HCT116 (cell line): ENCODE measurements around the gene DVL2. TPM values are rescaled to one million over a fixed set of nuclear protein-coding genes. Genes with fewer than 3 reads are reported as not detected.

Experiments used
- ATAC-seq: fragments of 200-7000 bp; cut with Tn5 transposase; 2 replicates; pipeline ENCODE4 v1.9.1; 2020; ENCODE audit warnings: mild to moderate bottlenecking, moderate library complexity
- BruUV-seq: library from RNA; stranded (reverse); fragments of 400-500 nt; replicated peaks from 2 replicates; lab custom pipeline; 2021; lab: Mats Ljungman, UMichigan
- CTCF ChIA-PET: fragments of 300-600 bp; sonication (Branson Sonifier 250); formaldehyde crosslinking; loops from one replicate; lab custom pipeline; 2021; ENCODE audit warnings: antibody characterized with exemption; lab: Charles Lee
- POLR2A ChIA-PET: fragments of 300-600, 350-600 bp; sonication (Branson Sonifier 250); formaldehyde crosslinking; loops from one replicate; lab custom pipeline; 2021; ENCODE audit warnings: antibody characterized with exemption; lab: Charles Lee
- RAD21 ChIA-PET, 2 experiments: fragments of 300-600 bp; sonication (Branson Sonifier 250); formaldehyde crosslinking; loops; one replicate each; lab custom pipeline; 2023; ENCODE audit warnings: low total read pairs in 2 of 2; ENCODE audit not compliant: uncharacterized antibody in 2 of 2, unreplicated experiment in 2 of 2, low non-redundant PET in 1 of 2; lab: Charles Lee
- DNase-seq: peaks from one replicate; pipeline ENCODE4 v3.0.0-alpha.2; 2010; ENCODE audit warnings: low read depth, low spot score
- H2AFZ ChIP-seq: fragments of 200-600 bp; shearing (Covaris generic), sonication (generic); 2 replicates; pipeline ENCODE4 v1.6.1; 2017; ENCODE audit warnings: low read depth, mixed run types, mixed read lengths, antibody characterized with exemption, low read length; ENCODE audit not compliant: poor library complexity, severe bottlenecking
- H3K27ac ChIP-seq: 2 replicates; pipeline ENCODE4 v1.5.1; 2012; ENCODE audit warnings: low read depth, low read length
- H3K27me3 ChIP-seq: fragments of 200-600 bp; sonication (generic); 2 replicates; pipeline ENCODE4 v1.6.1; 2016; ENCODE audit warnings: mixed run types, low read length, mixed read lengths; ENCODE audit not compliant: insufficient read depth
- H3K36me3 ChIP-seq, 2 experiments: fragments of 200-500 bp in 1 of 2; fragments of 200-600 bp in 1 of 2; sonication (Bioruptor generic) in 1 of 2; sonication (generic) in 1 of 2; 2 replicates each; pipeline versions ENCODE4 v1.5.1 to v1.6.1; 2014 to 2016; ENCODE audit warnings: low read length in 2 of 2, inconsistent platforms in 1 of 2, mixed read lengths in 1 of 2, mixed run types in 1 of 2; ENCODE audit not compliant: insufficient read depth in 2 of 2, control insufficient read depth in 1 of 2
- H3K4me1 ChIP-seq, 2 experiments: fragments of 200-600 bp in 1 of 2; sonication (generic) in 1 of 2; 2 replicates each; pipeline versions ENCODE4 v1.5.1 to v1.6.1; 2012 to 2017; ENCODE audit warnings: low read length in 2 of 2, inconsistent platforms in 1 of 2, mild to moderate bottlenecking in 1 of 2, mixed read lengths in 1 of 2, mixed run types in 1 of 2, moderate library complexity in 1 of 2; ENCODE audit not compliant: insufficient read depth in 2 of 2, control insufficient read depth in 1 of 2
- H3K4me2 ChIP-seq: fragments of 200-600 bp; sonication (generic); 2 replicates; pipeline ENCODE4 v1.6.1; 2017; ENCODE audit warnings: mixed run types, low read length, mixed read lengths
- H3K4me3 ChIP-seq, 2 experiments: fragments of 200-600 bp in 1 of 2; sonication (generic) in 1 of 2; replicated peaks in 1 of 2; 2 replicates each; pipeline ENCODE4 v1.5.1; 2011 to 2016; ENCODE audit warnings: low read length in 2 of 2, control low read depth in 1 of 2, low read depth in 1 of 2, mild to moderate bottlenecking in 1 of 2, mixed read lengths in 1 of 2, mixed run types in 1 of 2
- H3K79me2 ChIP-seq: fragments of 200-600 bp; sonication (generic); 2 replicates; pipeline ENCODE4 v1.6.1; 2017; ENCODE audit warnings: mild to moderate bottlenecking, mixed run types, low read length, moderate library complexity, mixed read lengths; ENCODE audit not compliant: insufficient read depth
- H3K9ac ChIP-seq: fragments of 200-600 bp; sonication (generic); 2 replicates; pipeline ENCODE4 v1.6.1; 2016; ENCODE audit warnings: low read length, mixed read lengths
- H3K9me2 ChIP-seq: fragments of 200-600 bp; sonication (generic), shearing (Covaris generic); 2 replicates; pipeline ENCODE4 v1.6.1; 2017; ENCODE audit warnings: mixed run types, mild to moderate bottlenecking, moderate library complexity; ENCODE audit not compliant: insufficient read depth
- H3K9me3 ChIP-seq, 2 experiments: fragments of 200-500 bp in 1 of 2; fragments of 200-600 bp in 1 of 2; sonication (Bioruptor generic) in 1 of 2; sonication (generic) in 1 of 2; 2 replicates each; pipeline ENCODE4 v1.6.1; 2014 to 2017; ENCODE audit warnings: low read length in 2 of 2, mixed read lengths in 2 of 2, inconsistent platforms in 1 of 2, low read depth in 1 of 2, mild to moderate bottlenecking in 1 of 2, mixed run types in 1 of 2, moderate library complexity in 1 of 2; ENCODE audit not compliant: control insufficient read depth in 1 of 2, insufficient read depth in 1 of 2
- H4K20me1 ChIP-seq: fragments of 200-600 bp; sonication (generic), shearing (Covaris generic); 2 replicates; pipeline ENCODE4 v1.6.1; 2017; ENCODE audit warnings: mixed run types, mild to moderate bottlenecking, moderate library complexity; ENCODE audit not compliant: insufficient read depth
- EZH2 ChIP-seq: fragments of 200-600 bp; sonication (generic); IDR thresholded peaks from 2 replicates; pipeline ENCODE4 v1.6.1; 2017; ENCODE audit warnings: antibody characterized with exemption, mixed run types
- EZH2phosphoT487 ChIP-seq: fragments of 200-600 bp; IDR thresholded peaks from 2 replicates; pipeline ENCODE4 v1.6.1; 2018; ENCODE audit warnings: antibody characterized with exemption, borderline replicate concordance
- MAX ChIP-seq: IDR thresholded peaks from 2 replicates; pipeline ENCODE4 v1.6.1; 2012
- ZNF274 ChIP-seq: fragments of 200-500 bp; sonication (Bioruptor generic); IDR thresholded peaks from 2 replicates; pipeline ENCODE4 v1.6.1; 2014; ENCODE audit warnings: mild to moderate bottlenecking, low read depth, low read length, inconsistent platforms
- intact Hi-C: fragments of 100-400 bp; cut with micrococcal nuclease; formaldehyde crosslinking; loops from 2 replicates; pipeline ENCODE4 v1.10.0; 2022
- total RNA-seq: library from RNA; stranded (reverse); gene quantifications from one replicate; pipeline ENCODE4 v1.2.1, GENCODE V29; 2021; ENCODE audit not compliant: unreplicated experiment

The DVL2 gene
- total RNA-seq, 1 experiment from 2014 or later, result 69.7 TPM

- no peaks in the 10 kb centered on the region for H3K79me2 ChIP-seq
- no peak for ATAC-seq
- POLR2A ChIA-PET, result no interaction called here
These were observed 30.9 kb downstream of the DVL2 start for GRCh38 chr17:7203391-7203790.

GRCh38 chr17:7196651-7197401 is 37.5 kb downstream of the DVL2 start:
- ATAC-seq (no peak), DNase-seq (no peak)
- RAD21 ChIA-PET, result no interaction called here
- Histone ChIP-seq H3K36me3 (no peaks in the 10 kb centered on the region), H3K9me2 (no peaks in the 10 kb centered on the region), H3K9me3 (no peaks in the 10 kb centered on the region), H3K27ac (no peak overlapping the region), H2AFZ (no peak overlapping the region), H3K79me2 (no peaks in the 10 kb centered on the region), H3K9ac (no peak overlapping the region), H4K20me1 (no peaks in the 10 kb centered on the region), H3K4me2 (no peak overlapping the region), H3K4me1 (peaks cover 4 to 17% of the 10 kb centered on the region in 2 experiments; a peak in 2 of 4 replicates), H3K4me3 (no peak overlapping the region), H3K27me3 (no peaks in the 10 kb centered on the region)
- CTCF ChIA-PET, result no interaction called here
- POLR2A ChIA-PET, result no interaction called here
- TF ChIP-seq EZH2phosphoT487 (no peak), EZH2 (no peak)
- intact Hi-C loops, result no loop called here
- no TSS peak for BruUV-seq

More at GRCh38 chr17:7203391-7203790, 30.9 kb downstream of the DVL2 start:
- no peak for TF ChIP-seq ZNF274
- no peak for TF ChIP-seq MAX
- no peaks in the 10 kb centered on the region for H3K9me3 ChIP-seq
- no peak for DNase-seq
- no TSS peak for BruUV-seq
- H3K9ac ChIP-seq, result no peak overlapping the region
- H3K27ac ChIP-seq, result no peak overlapping the region
- intact Hi-C loops, result no loop called here
- no peak overlapping the region for H2AFZ ChIP-seq
- no peaks in the 10 kb centered on the region for H3K9me2 ChIP-seq
- peaks cover 8 to 25% of the 10 kb centered on the region in 2 experiments; a peak in 3 of 4 replicates for H3K4me1 ChIP-seq
- no peak overlapping the region for H3K4me3 ChIP-seq
- H3K4me2 ChIP-seq, result no peak overlapping the region
- ChIA-PET RAD21 (no interaction called here), CTCF (no interaction called here)
- H3K36me3 ChIP-seq, result no peaks in the 10 kb centered on the region
- no peaks in the 10 kb centered on the region for H4K20me1 ChIP-seq
- H3K27me3 ChIP-seq, result no peaks in the 10 kb centered on the region
